MG63 (cell line): ENCODE measurements around the gene P2RY12. TPM values are rescaled to one million over a fixed set of nuclear protein-coding genes. Genes with fewer than 3 reads are reported as not detected.

Source experiments
- DNase-seq: peaks from one replicate; pipeline ENCODE4 v3.0.0-alpha.2; 2020
- H3K27me3 ChIP-seq: fragments of 250-450 bp; sonication (Bioruptor Pico); 2 replicates; pipeline ENCODE4 v1.5.1; 2020; ENCODE audit warnings: mild to moderate bottlenecking, moderate library complexity
- H3K36me3 ChIP-seq: fragments of 250-450 bp; sonication (Bioruptor Pico); 2 replicates; pipeline ENCODE4 v1.5.1; 2020; ENCODE audit warnings: mild to moderate bottlenecking, moderate library complexity
- H3K4me3 ChIP-seq: fragments of 250-450 bp; sonication (Bioruptor Pico); 2 replicates; pipeline ENCODE4 v1.5.1; 2020; ENCODE audit warnings: mild to moderate bottlenecking, moderate library complexity
- H3K9me3 ChIP-seq: fragments of 250-450 bp; sonication (Bioruptor Pico); 2 replicates; pipeline ENCODE4 v1.5.1; 2020; ENCODE audit warnings: mild to moderate bottlenecking, moderate library complexity
- total RNA-seq: library from RNA; depleted of rRNA; stranded (reverse); fragments of >200 nt; shearing (Covaris generic); gene quantifications from 2 replicates; pipeline ENCODE4 v1.2.3, GENCODE V29; 2014; ENCODE audit warnings: low replicate concordance

P2RY12 gene
- total RNA-seq, 1 experiment from 2014 or later, result not detected

- Histone ChIP-seq H3K4me3 (no peak overlapping the region), H3K36me3 (no peaks in the 10 kb centered on the region), H3K9me3 (no peaks in the 10 kb centered on the region), H3K27me3 (no peaks in the 10 kb centered on the region)
- DNase-seq, result no peak
These were observed 56.1 kb downstream of the P2RY12 start for GRCh38 chr3:151328298-151328995.

GRCh38 chr3:151327571-151328198 is 56.9 kb downstream of the P2RY12 start:
- DNase-seq, result no peak
- Histone ChIP-seq H3K9me3 (no peaks in the 10 kb centered on the region), H3K27me3 (no peaks in the 10 kb centered on the region), H3K4me3 (no peak overlapping the region), H3K36me3 (no peaks in the 10 kb centered on the region)

GRCh38 chr3:151322511-151322910 is 62.0 kb downstream of the P2RY12 start:
- Histone ChIP-seq H3K4me3 (no peak overlapping the region), H3K27me3 (no peaks in the 10 kb centered on the region), H3K9me3 (no peaks in the 10 kb centered on the region), H3K36me3 (no peaks in the 10 kb centered on the region)
- no peak for DNase-seq

GRCh38 chr3:151321526-151321925 is 63.0 kb downstream of the P2RY12 start:
- Histone ChIP-seq H3K27me3 (no peaks in the 10 kb centered on the region), H3K9me3 (no peaks in the 10 kb centered on the region), H3K4me3 (no peak overlapping the region), H3K36me3 (no peaks in the 10 kb centered on the region)
- no peak for DNase-seq

GRCh38 chr3:151320131-151320530 is 64.4 kb downstream of the P2RY12 start:
- Histone ChIP-seq H3K36me3 (no peaks in the 10 kb centered on the region), H3K9me3 (no peaks in the 10 kb centered on the region), H3K4me3 (no peak overlapping the region), H3K27me3 (no peaks in the 10 kb centered on the region)
- no peak for DNase-seq

GRCh38 chr3:151319628-151320027 is 64.9 kb downstream of the P2RY12 start:
- Histone ChIP-seq H3K27me3 (no peaks in the 10 kb centered on the region), H3K4me3 (no peak overlapping the region), H3K9me3 (no peaks in the 10 kb centered on the region), H3K36me3 (no peaks in the 10 kb centered on the region)
- DNase-seq, result no peak

GRCh38 chr3:151318991-151319390 is 65.6 kb downstream of the P2RY12 start:
- no peak for DNase-seq
- no peaks in the 10 kb centered on the region for H3K27me3 ChIP-seq

GRCh38 chr3:151318313-151318712 is 66.2 kb downstream of the P2RY12 start:
- no peaks in the 10 kb centered on the region for H3K27me3 ChIP-seq
- no peaks in the 10 kb centered on the region for H3K36me3 ChIP-seq
- H3K9me3 ChIP-seq, result peaks cover 2% of the 10 kb centered on the region; the same call in 1 of the 2 replicates
- H3K4me3 ChIP-seq, result no peak overlapping the region
- no peak for DNase-seq

More at GRCh38 chr3:151318991-151319390, 65.6 kb downstream of the P2RY12 start:
- Histone ChIP-seq H3K36me3 (no peaks in the 10 kb centered on the region), H3K9me3 (peaks cover 1% of the 10 kb centered on the region; the same call in 1 of the 2 replicates), H3K4me3 (no peak overlapping the region)

GRCh38 chr3:151316267-151316991 is 68.1 kb downstream of the P2RY12 start, which contains the start of gene GPR87:
Gene GPR87, minus strand, starts transcription at chr3:151316820. Its CDS starts 16,720 bp downstream, at chr3:151300100.
- DNase-seq, result peak; percentile 11
- H3K36me3 ChIP-seq, result no peaks in the 10 kb centered on the region
- H3K9me3 ChIP-seq, result peaks cover 2% of the 10 kb centered on the region; the same call in 1 of the 2 replicates
- no peak within 1 kb of the TSS for H3K4me3 ChIP-seq
- H3K27me3 ChIP-seq, result no peaks in the 10 kb centered on the region

- Histone ChIP-seq H3K4me3 (no peak overlapping the region), H3K9me3 (peaks cover 2% of the 10 kb centered on the region; the same call in 1 of the 2 replicates), H3K36me3 (no peaks in the 10 kb centered on the region), H3K27me3 (no peaks in the 10 kb centered on the region)
- DNase-seq, result no peak
These were observed 68.7 kb downstream of the P2RY12 start for GRCh38 chr3:151315846-151316245.

- H3K4me3 ChIP-seq, result no peak overlapping the region
- H3K27me3 ChIP-seq, result no peaks in the 10 kb centered on the region
- peaks cover 2% of the 10 kb centered on the region; the same call in 1 of the 2 replicates for H3K9me3 ChIP-seq
- no peak for DNase-seq
- no peaks in the 10 kb centered on the region for H3K36me3 ChIP-seq
These were observed 69.4 kb downstream of the P2RY12 start for GRCh38 chr3:151315136-151315535.

- no peak for DNase-seq
- Histone ChIP-seq H3K4me3 (no peak overlapping the region), H3K36me3 (no peaks in the 10 kb centered on the region), H3K9me3 (peaks cover 2% of the 10 kb centered on the region; the same call in 1 of the 2 replicates), H3K27me3 (no peaks in the 10 kb centered on the region)
These were observed 70.0 kb downstream of the P2RY12 start for GRCh38 chr3:151314593-151314992.

GRCh38 chr3:151314137-151314536 is 70.4 kb downstream of the P2RY12 start:
- DNase-seq, result no peak
- Histone ChIP-seq H3K4me3 (no peak overlapping the region), H3K36me3 (no peaks in the 10 kb centered on the region), H3K9me3 (peaks cover 2% of the 10 kb centered on the region; the same call in 1 of the 2 replicates), H3K27me3 (no peaks in the 10 kb centered on the region)

- Histone ChIP-seq H3K27me3 (no peaks in the 10 kb centered on the region), H3K36me3 (no peaks in the 10 kb centered on the region), H3K4me3 (no peak overlapping the region), H3K9me3 (peaks cover 2% of the 10 kb centered on the region; the same call in 1 of the 2 replicates)
- no peak for DNase-seq
These were observed 71.6 kb downstream of the P2RY12 start for GRCh38 chr3:151312972-151313371.

GRCh38 chr3:151309566-151309965 is 75.0 kb downstream of the P2RY12 start:
- H3K4me3 ChIP-seq, result no peak overlapping the region
- H3K36me3 ChIP-seq, result no peaks in the 10 kb centered on the region
- peaks cover 2% of the 10 kb centered on the region; the same call in 1 of the 2 replicates for H3K9me3 ChIP-seq

GRCh38 chr3:151307583-151308488 is 76.7 kb downstream of the P2RY12 start:
- Histone ChIP-seq H3K9me3 (no peaks in the 10 kb centered on the region), H3K4me3 (no peak overlapping the region), H3K27me3 (no peaks in the 10 kb centered on the region), H3K36me3 (no peaks in the 10 kb centered on the region)
- DNase-seq, result no peak

More at GRCh38 chr3:151309566-151309965, 75.0 kb downstream of the P2RY12 start:
- H3K27me3 ChIP-seq, result no peaks in the 10 kb centered on the region
- no peak for DNase-seq
